ENCODE measurements around the gene TWF2. TPM values are rescaled to one million over a fixed set of nuclear protein-coding genes. Genes with fewer than 3 reads are reported as not detected.

Gene TWF2
- total and polyA plus RNA-seq, 2 of the 13 experiments (the other 11 are each of a cell fraction or from before 2014, with no cell fraction given), result 45.5 to 108 TPM

DNA sequence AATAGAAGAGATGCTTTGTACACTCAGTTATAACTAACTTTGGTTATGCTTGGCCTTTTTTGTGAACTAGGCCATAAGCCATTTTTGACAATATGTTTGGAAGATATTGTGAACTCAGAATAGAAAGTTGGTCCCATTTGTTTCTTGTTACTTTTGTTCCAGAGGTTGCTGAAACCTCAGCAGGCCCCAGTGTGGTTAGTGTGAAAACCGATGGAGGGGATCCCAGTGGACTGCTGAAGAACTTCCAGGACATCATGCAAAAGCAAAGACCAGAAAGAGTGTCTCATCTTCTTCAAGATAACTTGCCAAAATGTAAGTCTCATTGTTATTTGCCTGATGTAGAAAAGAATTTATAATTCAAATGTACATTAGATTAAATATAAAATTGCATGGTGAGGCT, 35.3 kb downstream of the TWF2 start:
- FAIRE-seq (no peak), ATAC-seq (no peak), DNase-seq (ENCODE audit: low spot score) (no peak)
- Histone ChIP-seq H3K27ac (ENCODE audit: extremely low read length, insufficient read depth, low read length) (no peak overlapping the region), H3K79me2 (ENCODE audit: insufficient read depth, low read length) (peaks cover 6% of the 10 kb centered on the region), H3K9ac (ENCODE audit: insufficient read depth, low read depth, low read length) (no peak overlapping the region), H3K4me2 (ENCODE audit: low read depth, low read length) (no peak overlapping the region), H3K9me3 (ENCODE audit: low read length) (no peaks in the 10 kb centered on the region), H3K36me3 (replicated peaks in 1 of 2; ENCODE audit: control insufficient read depth in 1 of 2, insufficient read depth in 2 of 2, low read length in 2 of 2) (peaks cover 13 to 74% of the 10 kb centered on the region in 2 experiments), H2AFZ (ENCODE audit: low read length) (no peak overlapping the region), H3K27me3 (ENCODE audit: control insufficient read depth in 1 of 2, insufficient read depth in 2 of 2, low read length in 2 of 2) (no peaks in the 10 kb centered on the region), H3K4me1 (ENCODE audit: insufficient read depth, low read length) (peaks cover 60% of the 10 kb centered on the region), H3K4me3 (replicated peaks in 1 of 3; ENCODE audit: insufficient read depth in 1 of 3, low read depth in 2 of 3, low read length in 3 of 3) (no peak overlapping the region), H4K20me1 (ENCODE audit: insufficient read depth, low read length) (no peaks in the 10 kb centered on the region)
- in situ Hi-C loops (cut with HindIII; ENCODE audit: extremely low pct_ligation_motif_present, low pct_unique_long_range_greater_than_20kb), result no loop called here
- TF ChIP-seq SMAD3 (CRISPR knock-in tag; IDR thresholded peaks at IDR 0.05) (no peak), ISL2 (CRISPR knock-in tag; IDR thresholded peaks at IDR 0.05) (no peak), ZSCAN30 (CRISPR knock-in tag; IDR thresholded peaks at IDR 0.05) (no peak), ZNF10 (CRISPR knock-in tag; IDR thresholded peaks at IDR 0.05; ENCODE audit: borderline replicate concordance, low read depth) (no peak), ZNF577 (CRISPR knock-in tag; IDR thresholded peaks at IDR 0.05; ENCODE audit: borderline replicate concordance, low read depth) (no peak), ZNF660 (CRISPR knock-in tag; IDR thresholded peaks at IDR 0.05; ENCODE audit: borderline replicate concordance, low read depth) (no peak), FOXP1 (IDR thresholded peaks at IDR 0.05) (no peak), FOXP1 (CRISPR knock-in tag; IDR thresholded peaks at IDR 0.05) (no peak), ZNF160 (CRISPR knock-in tag; IDR thresholded peaks at IDR 0.05) (no peak), ELF3 (CRISPR knock-in tag; IDR thresholded peaks at IDR 0.05) (no peak), ZNF607 (CRISPR knock-in tag; IDR thresholded peaks at IDR 0.05; ENCODE audit: borderline replicate concordance) (no peak), ZNF234 (CRISPR knock-in tag; conservative IDR thresholded peaks at IDR 0.05) (no peak), ZNF121 (CRISPR knock-in tag; IDR thresholded peaks at IDR 0.05) (no peak)
- TF ChIP-seq, protein P1, sequence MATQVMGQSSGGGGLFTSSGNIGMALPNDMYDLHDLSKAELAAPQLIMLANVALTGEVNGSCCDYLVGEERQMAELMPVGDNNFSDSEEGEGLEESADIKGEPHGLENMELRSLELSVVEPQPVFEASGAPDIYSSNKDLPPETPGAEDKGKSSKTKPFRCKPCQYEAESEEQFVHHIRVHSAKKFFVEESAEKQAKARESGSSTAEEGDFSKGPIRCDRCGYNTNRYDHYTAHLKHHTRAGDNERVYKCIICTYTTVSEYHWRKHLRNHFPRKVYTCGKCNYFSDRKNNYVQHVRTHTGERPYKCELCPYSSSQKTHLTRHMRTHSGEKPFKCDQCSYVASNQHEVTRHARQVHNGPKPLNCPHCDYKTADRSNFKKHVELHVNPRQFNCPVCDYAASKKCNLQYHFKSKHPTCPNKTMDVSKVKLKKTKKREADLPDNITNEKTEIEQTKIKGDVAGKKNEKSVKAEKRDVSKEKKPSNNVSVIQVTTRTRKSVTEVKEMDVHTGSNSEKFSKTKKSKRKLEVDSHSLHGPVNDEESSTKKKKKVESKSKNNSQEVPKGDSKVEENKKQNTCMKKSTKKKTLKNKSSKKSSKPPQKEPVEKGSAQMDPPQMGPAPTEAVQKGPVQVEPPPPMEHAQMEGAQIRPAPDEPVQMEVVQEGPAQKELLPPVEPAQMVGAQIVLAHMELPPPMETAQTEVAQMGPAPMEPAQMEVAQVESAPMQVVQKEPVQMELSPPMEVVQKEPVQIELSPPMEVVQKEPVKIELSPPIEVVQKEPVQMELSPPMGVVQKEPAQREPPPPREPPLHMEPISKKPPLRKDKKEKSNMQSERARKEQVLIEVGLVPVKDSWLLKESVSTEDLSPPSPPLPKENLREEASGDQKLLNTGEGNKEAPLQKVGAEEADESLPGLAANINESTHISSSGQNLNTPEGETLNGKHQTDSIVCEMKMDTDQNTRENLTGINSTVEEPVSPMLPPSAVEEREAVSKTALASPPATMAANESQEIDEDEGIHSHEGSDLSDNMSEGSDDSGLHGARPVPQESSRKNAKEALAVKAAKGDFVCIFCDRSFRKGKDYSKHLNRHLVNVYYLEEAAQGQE (IDR thresholded peaks at IDR 0.05; ENCODE audit: borderline replicate concordance in 1 of 2, low read depth in 1 of 2, low read length in 2 of 2), result no peak
- CTCF ChIA-PET (ENCODE audit: low intra/inter-chr PET ratio, low total read pairs), result no interaction called here
- BruUV-seq (replicated peaks), result no TSS peak
- intact Hi-C loops (cut with micrococcal nuclease; ENCODE audit: unreplicated experiment), result no loop called here
- POLR2A ChIA-PET, result no interaction called here
- 89% methylated on average over 1 of the region's 1 CpG for WGBS (ENCODE audit: low lambda C conversion rate)
